HG03066 (cell line): ENCODE data around the gene ASCL1.

Source experiments
- ATAC-seq: cut with Tn5 transposase; IDR thresholded peaks from one replicate; pipeline ENCODE4 v1.9.1; 2021; ENCODE audit warnings: low read depth; ENCODE audit not compliant: unreplicated experiment

ASCL1 gene

DNA sequence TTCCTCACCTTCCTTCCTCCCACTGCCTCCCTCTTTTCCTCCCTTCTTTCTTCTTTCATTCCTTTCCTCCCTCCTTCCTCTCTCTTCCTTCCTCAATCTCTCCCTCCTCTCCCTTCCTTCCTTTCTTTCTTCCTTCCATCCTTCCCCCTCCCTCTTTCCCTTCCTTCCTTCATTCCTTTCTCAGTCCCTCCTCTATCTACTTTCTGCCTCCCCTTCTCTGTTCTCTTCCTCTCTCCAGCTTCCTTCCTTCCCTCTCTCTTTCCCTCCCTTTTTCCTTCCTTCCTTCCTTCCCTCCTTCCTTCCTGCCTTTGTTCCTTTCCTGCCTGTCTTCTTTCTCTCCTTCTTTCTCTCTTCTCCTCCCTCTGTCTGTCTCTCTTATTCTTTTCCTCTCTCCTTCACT lies 16.1 kb downstream of the ASCL1 start:
- no peak for ATAC-seq

GRCh38 chr12:102976609-102977280 lies 19.3 kb downstream of the ASCL1 start:
- no peak for ATAC-seq

DNA sequence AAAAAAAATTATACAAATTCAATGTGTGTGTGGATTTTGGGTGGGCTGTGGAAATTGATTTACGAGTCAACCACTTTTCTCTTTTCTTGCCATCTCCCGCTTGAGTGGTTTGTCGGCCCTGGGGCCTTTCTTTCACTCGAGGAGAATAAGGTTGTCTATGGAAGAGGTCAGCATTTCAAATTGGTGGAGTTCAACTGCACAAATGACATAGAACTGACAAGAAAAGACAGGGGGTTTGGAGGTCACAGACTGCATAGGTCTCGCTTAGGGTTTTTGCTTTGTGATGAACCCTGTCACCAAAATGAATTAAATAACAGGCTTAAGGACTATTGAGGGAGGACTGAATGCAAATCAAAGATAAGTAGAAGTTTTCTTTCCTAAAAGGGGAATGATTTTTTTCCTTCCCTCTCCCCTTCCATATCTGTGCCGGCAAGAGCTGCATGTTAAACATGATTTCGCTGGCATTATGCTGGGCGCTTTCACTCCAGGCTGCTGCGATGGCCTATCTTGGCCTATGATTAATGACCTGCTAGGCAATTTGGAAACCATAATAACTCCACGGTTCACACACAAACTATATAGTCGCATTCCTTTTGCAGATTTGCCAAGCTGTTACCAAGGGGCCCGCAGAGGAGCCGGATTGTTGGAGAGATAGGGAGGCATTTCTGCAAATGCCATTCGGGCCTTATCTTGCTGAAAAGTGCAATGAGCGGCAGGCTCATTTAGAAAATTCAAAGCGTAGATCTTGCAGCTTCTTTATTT lies 20.7 kb downstream of the ASCL1 start:
- ATAC-seq, result no peak

DNA sequence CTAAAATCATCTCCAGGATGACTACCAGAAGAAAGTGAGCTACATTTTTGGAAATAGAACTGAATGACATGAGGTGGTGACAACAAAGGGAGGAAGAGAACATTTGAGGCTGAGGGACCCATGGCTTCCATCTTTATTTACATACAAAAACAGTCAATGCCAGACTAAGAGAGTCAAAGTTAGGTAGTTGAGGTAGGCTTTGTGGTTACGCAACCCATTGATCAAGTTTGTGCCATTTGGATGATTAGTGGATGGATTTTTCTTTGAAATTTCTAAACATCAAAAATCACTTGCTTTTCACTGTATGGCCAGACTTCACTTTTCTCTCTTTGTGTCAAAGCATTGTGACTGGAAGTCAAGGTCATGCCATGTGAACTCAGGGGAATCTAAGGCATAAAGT lies 22.9 kb downstream of the ASCL1 start:
- no peak for ATAC-seq

DNA sequence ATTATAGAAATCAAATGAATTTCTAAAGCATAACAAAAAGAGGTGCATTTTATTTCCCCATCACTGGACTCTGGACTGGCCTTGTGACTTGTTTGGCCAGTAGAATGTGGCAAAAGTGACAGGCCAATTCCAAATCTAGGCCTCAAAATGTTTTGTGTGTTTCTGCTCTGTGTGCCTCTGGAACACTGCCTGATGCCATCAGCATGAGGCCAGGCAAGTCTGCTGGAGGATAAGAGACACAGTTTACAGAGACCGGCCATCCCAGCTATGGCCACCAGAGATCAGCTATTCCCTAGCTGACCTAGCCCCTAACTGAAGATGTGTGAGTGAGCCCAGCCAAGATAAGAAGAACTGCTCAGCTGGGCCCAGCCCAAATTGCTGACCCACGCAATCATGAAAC lies 32.9 kb downstream of the ASCL1 start:
- ATAC-seq, result no peak

DNA sequence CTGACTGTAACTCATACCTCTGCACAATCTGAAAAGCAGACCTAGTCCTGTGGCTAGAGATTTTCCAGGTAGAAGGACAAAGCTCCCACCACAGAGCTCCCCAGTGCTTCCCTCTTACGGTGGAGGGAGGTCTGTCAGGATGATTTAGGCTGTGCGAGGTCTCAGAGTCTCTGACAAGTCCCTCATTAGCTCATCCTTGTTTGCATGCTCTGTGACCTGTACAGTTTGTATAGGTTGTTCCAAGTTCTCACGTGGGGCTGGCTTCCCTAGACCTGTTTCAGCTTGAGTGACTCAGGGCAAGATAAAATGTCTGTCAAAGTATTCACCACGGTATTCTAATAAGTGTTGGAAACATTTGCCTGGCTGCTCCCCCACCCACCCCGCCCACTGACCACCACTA lies 34.8 kb downstream of the ASCL1 start:
- no peak for ATAC-seq

- no peak for ATAC-seq
These were observed 35.2 kb downstream of the ASCL1 start for GRCh38 chr12:102992720-102993119.

GRCh38 chr12:102993537-102993936 lies 36.1 kb downstream of the ASCL1 start:
- ATAC-seq, result no peak

- ATAC-seq, result no peak
These were observed 37.9 kb downstream of the ASCL1 start for GRCh38 chr12:102995372-102995771.
